Measurements from ENCODE around the gene CPB2.

The CPB2 gene

GRCh38 chr13:46100191-46100815 is 4.5 kb downstream of the CPB2 start:
- DNase-seq (ENCODE audit: low read depth in 1 of 2, low spot score in 1 of 2): no peak

- no peak for DNase-seq (ENCODE audit: low read depth in 1 of 2, low spot score in 1 of 2)
These were observed 7.2 kb downstream of the CPB2 start for GRCh38 chr13:46097663-46098062.

- DNase-seq (ENCODE audit: low read depth in 1 of 2, low spot score in 1 of 2): no peak
These were observed 7.8 kb downstream of the CPB2 start for GRCh38 chr13:46097015-46097414.

- no peak for DNase-seq (ENCODE audit: low read depth in 1 of 2, low spot score in 1 of 2)
These were observed 10.4 kb downstream of the CPB2 start for GRCh38 chr13:46094478-46094877.

GRCh38 chr13:46088821-46089562 is 15.8 kb downstream of the CPB2 start:
- no peak for DNase-seq (ENCODE audit: low read depth in 1 of 2, low spot score in 1 of 2)

- DNase-seq (ENCODE audit: low read depth in 1 of 2, low spot score in 1 of 2): no peak
These were observed 17.4 kb downstream of the CPB2 start for GRCh38 chr13:46087481-46087880.

- no peak for DNase-seq (ENCODE audit: low read depth in 1 of 2, low spot score in 1 of 2)
These were observed 17.8 kb downstream of the CPB2 start for GRCh38 chr13:46086985-46087384.

- DNase-seq (ENCODE audit: low read depth in 1 of 2, low spot score in 1 of 2): no peak
These were observed 18.4 kb downstream of the CPB2 start for GRCh38 chr13:46086421-46086922.

GRCh38 chr13:46085737-46086136 is 19.1 kb downstream of the CPB2 start:
- no peak for DNase-seq (ENCODE audit: low read depth in 1 of 2, low spot score in 1 of 2)

GRCh38 chr13:46082324-46082723 is 22.5 kb downstream of the CPB2 start:
- no peak for DNase-seq (ENCODE audit: low read depth in 1 of 2, low spot score in 1 of 2)

GRCh38 chr13:46079770-46080169 is 25.1 kb downstream of the CPB2 start:
- no peak for DNase-seq (ENCODE audit: low read depth in 1 of 2, low spot score in 1 of 2)

GRCh38 chr13:46077265-46077664 is 27.6 kb downstream of the CPB2 start:
- no peak for DNase-seq (ENCODE audit: low read depth in 1 of 2, low spot score in 1 of 2)

- no peak for DNase-seq (ENCODE audit: low read depth in 1 of 2, low spot score in 1 of 2)
These were observed 28.0 kb downstream of the CPB2 start for GRCh38 chr13:46076827-46077226.

GRCh38 chr13:46075811-46076210 is 29.0 kb downstream of the CPB2 start:
- DNase-seq (ENCODE audit: low read depth in 1 of 2, low spot score in 1 of 2): no peak

- DNase-seq (ENCODE audit: low read depth in 1 of 2, low spot score in 1 of 2): no peak
These were observed 33.1 kb downstream of the CPB2 start for GRCh38 chr13:46071590-46072249.

- DNase-seq (ENCODE audit: low read depth in 1 of 2, low spot score in 1 of 2): no peak
These were observed 41.5 kb downstream of the CPB2 start for GRCh38 chr13:46063292-46063691.

- DNase-seq (ENCODE audit: low read depth in 1 of 2, low spot score in 1 of 2): no peak
These were observed 42.6 kb downstream of the CPB2 start for GRCh38 chr13:46062185-46062584.

GRCh38 chr13:46059405-46059804 is 45.4 kb downstream of the CPB2 start:
- no peak for DNase-seq (ENCODE audit: low read depth in 1 of 2, low spot score in 1 of 2)

- DNase-seq (ENCODE audit: low read depth in 1 of 2, low spot score in 1 of 2): no peak
These were observed 46.6 kb downstream of the CPB2 start for GRCh38 chr13:46058268-46058667.

GRCh38 chr13:46057256-46058015 is 47.4 kb downstream of the CPB2 start:
- DNase-seq (ENCODE audit: low read depth in 1 of 2, low spot score in 1 of 2): no peak

Measured in stimulated activated CD4-positive, alpha-beta T cell treated with anti-CD3 and anti-CD28 coated beads, Interleukin-15, amount 100 ng/mL, for 1 hour (primary cell).